GM12878 (cell line): ENCODE results near the gene GTF2A1. TPM values are rescaled to one million over a fixed set of nuclear protein-coding genes. Genes with fewer than 3 reads are reported as not detected.

Experiments
- ATF7 ChIP-seq: fragments of 450-650 bp; IDR thresholded peaks from 2 replicates; pipeline ENCODE4 v1.6.1; 2016; ENCODE audit warnings: low read depth, mild to moderate bottlenecking
- BHLHE40 ChIP-seq, 2 experiments: fragments of 450-650 bp in 1 of 2; IDR thresholded peaks; 2 replicates each; pipeline ENCODE4 v1.6.1; 2011 to 2017; ENCODE audit warnings: low read depth in 2 of 2, borderline replicate concordance in 1 of 2, improper control_type of control experiment in 1 of 2, low read length in 1 of 2, mild to moderate bottlenecking in 1 of 2
- CREB1 ChIP-seq: IDR thresholded peaks from 2 replicates; pipeline ENCODE4 v1.6.1; 2012; ENCODE audit warnings: low read depth, mild to moderate bottlenecking, inconsistent platforms
- IKZF2 ChIP-seq, 2 experiments: fragments of 450-650 bp; IDR thresholded peaks; 2 replicates each; pipeline ENCODE4 v1.6.1; 2017; ENCODE audit warnings: mild to moderate bottlenecking in 2 of 2, moderate library complexity in 2 of 2
- JUNB ChIP-seq: IDR thresholded peaks from 2 replicates; pipeline ENCODE4 v1.6.1; 2016; ENCODE audit warnings: antibody characterized with exemption, mild to moderate bottlenecking
- KLF5 ChIP-seq: fragments of 450-650 bp; IDR thresholded peaks from 2 replicates; pipeline ENCODE4 v1.6.1; 2014; ENCODE audit warnings: mild to moderate bottlenecking; ENCODE audit not compliant: partially characterized antibody
- MEF2A ChIP-seq: IDR thresholded peaks from 2 replicates; pipeline ENCODE4 v1.6.1; 2011; ENCODE audit warnings: low read depth, mild to moderate bottlenecking, low read length, moderate library complexity; ENCODE audit not compliant: insufficient read depth
- MTA2 ChIP-seq: fragments of 450-650 bp; IDR thresholded peaks from 2 replicates; pipeline ENCODE4 v1.6.1; 2016; ENCODE audit warnings: low read depth, mild to moderate bottlenecking, moderate library complexity
- NR2C2 ChIP-seq: IDR thresholded peaks from 2 replicates; pipeline ENCODE4 v1.6.1; 2011; ENCODE audit warnings: borderline replicate concordance, low read depth; ENCODE audit not compliant: control insufficient read depth, insufficient read length
- NRF1 ChIP-seq: conservative IDR thresholded peaks from 2 replicates; pipeline ENCODE4 v1.6.1; 2011; ENCODE audit warnings: mild to moderate bottlenecking, low read depth, low read length, improper control_type of control experiment
- POLR2AphosphoS5 ChIP-seq: IDR thresholded peaks from 2 replicates; pipeline ENCODE4 v1.6.1; 2011; ENCODE audit warnings: mild to moderate bottlenecking, low read length, inconsistent platforms
- RAD21 ChIP-seq: IDR thresholded peaks from 2 replicates; pipeline ENCODE4 v1.6.1; 2011; ENCODE audit warnings: mild to moderate bottlenecking, low read depth, low read length, moderate library complexity; ENCODE audit not compliant: insufficient read depth
- RB1 ChIP-seq: fragments of 450-650 bp; formaldehyde crosslinking; IDR thresholded peaks from 2 replicates; pipeline ENCODE4 v1.6.1; 2017; ENCODE audit warnings: mild to moderate bottlenecking, borderline replicate concordance
- RFX5 ChIP-seq: IDR thresholded peaks from 2 replicates; pipeline ENCODE4 v1.6.1; 2011; ENCODE audit warnings: low read depth, low read length, improper control_type of control experiment
- RUNX3 ChIP-seq: IDR thresholded peaks from 2 replicates; pipeline ENCODE4 v1.6.1; 2012; ENCODE audit warnings: low read length, inconsistent platforms
- SMARCA5 ChIP-seq: fragments of 450-650 bp; IDR thresholded peaks from 2 replicates; pipeline ENCODE4 v1.6.1; 2017; ENCODE audit warnings: mild to moderate bottlenecking
- SMC3 ChIP-seq: IDR thresholded peaks from 2 replicates; pipeline ENCODE4 v1.6.1; 2011; ENCODE audit warnings: low read length, improper control_type of control experiment, borderline replicate concordance
- TCF12 ChIP-seq: IDR thresholded peaks from 2 replicates; pipeline ENCODE4 v1.6.1; 2011; ENCODE audit warnings: low read depth, mild to moderate bottlenecking, low read length
- polyA plus RNA-seq, 11 experiments: library from polyadenylated mRNA; depleted of rRNA in 4 of 11; unstranded in 6 of 11; stranded (reverse) in 5 of 11; fragments of >200 nt; fragmentation: Nextera tagmentation in 4 of 11; fragmentation: Illumina TruSeq in 1 of 11; extraction: Ambion mirVana in 4 of 11; extraction: Trizol in 1 of 11; gene quantifications; 1 replicate in 1 of 11; 2 replicates in 10 of 11; pipeline versions ENCODE4 v1.2.1 to v1.2.3, GENCODE V29; 2011 to 2016; ENCODE audit warnings: inconsistent platforms in 2 of 11, missing spikeins in 2 of 11, low read depth in 1 of 11
- total RNA-seq, 4 experiments: library from RNA; depleted of rRNA in 3 of 4; stranded (reverse); fragments of >200 nt in 3 of 4; fragmentation: Illumina TruSeq in 1 of 4; extraction: Trizol in 1 of 4; gene quantifications; 2 replicates each; pipeline versions ENCODE4 v1.2.1 to v1.2.3, GENCODE V29; 2013 to 2021
- TF ChIP-seq, protein P1 (sequence below): fragments of 450-650 bp; conservative IDR thresholded peaks from 2 replicates; pipeline ENCODE4 v1.6.1; 2017; ENCODE audit warnings: mild to moderate bottlenecking, moderate library complexity
- TF ChIP-seq, protein P2 (sequence below): IDR thresholded peaks from 2 replicates; pipeline ENCODE4 v1.6.1; 2012; ENCODE audit warnings: low read depth, low read length, improper control_type of control experiment
- TF ChIP-seq, protein P3 (sequence below): fragments of 450-650 bp; IDR thresholded peaks from 2 replicates; pipeline ENCODE4 v1.6.1; 2017; ENCODE audit warnings: mild to moderate bottlenecking, low read depth, inconsistent platforms; ENCODE audit not compliant: poor library complexity, severe bottlenecking
- TF ChIP-seq, protein P4 (sequence below): fragments of 450-650 bp; IDR thresholded peaks from 2 replicates; pipeline ENCODE4 v1.6.1; 2017; ENCODE audit warnings: low read depth, mild to moderate bottlenecking, moderate library complexity

GTF2A1 gene
- total and polyA plus RNA-seq, 10 of the 15 experiments (the other 5 are each of a cell fraction or from before 2014, with no cell fraction given), result 2.5 to 28.7 (median 14.9) TPM

DNA sequence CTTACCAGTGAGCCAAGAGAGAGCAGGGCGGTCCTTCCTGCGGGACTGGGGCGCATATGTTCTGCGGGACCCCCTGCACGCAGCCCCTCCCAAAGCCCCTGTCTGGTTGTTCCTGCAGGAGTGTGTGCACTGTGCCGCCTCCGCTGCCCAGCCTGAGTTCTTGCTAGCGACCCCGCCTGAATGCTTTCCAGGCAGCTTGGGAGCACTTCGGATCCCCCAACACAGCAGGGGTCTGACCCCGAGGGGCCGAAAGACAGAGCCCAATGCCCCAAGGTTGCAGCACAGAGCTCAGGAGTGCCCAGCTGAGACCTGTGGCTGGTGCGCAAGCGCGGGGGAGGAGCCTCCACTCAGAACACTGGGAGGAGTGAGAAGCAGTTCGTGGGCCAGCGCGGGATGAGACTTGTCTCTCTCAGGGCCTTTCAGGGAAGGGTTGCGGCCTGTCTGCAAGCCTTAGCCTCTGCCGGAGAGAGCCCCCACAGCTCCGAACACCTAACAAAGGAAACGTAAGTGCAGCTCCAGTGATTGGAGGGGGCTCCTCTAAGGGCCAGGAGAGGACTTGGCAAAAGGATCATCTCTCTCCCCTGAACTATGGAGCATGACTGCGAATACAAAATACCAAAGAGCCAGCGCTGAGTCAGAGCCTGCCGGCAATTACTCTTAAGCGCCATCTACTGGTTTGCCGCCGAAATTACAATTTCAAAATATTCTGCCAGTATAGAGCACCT lies 50.5 kb downstream of the GTF2A1 start (continued):
- TF ChIP-seq, protein P1, sequence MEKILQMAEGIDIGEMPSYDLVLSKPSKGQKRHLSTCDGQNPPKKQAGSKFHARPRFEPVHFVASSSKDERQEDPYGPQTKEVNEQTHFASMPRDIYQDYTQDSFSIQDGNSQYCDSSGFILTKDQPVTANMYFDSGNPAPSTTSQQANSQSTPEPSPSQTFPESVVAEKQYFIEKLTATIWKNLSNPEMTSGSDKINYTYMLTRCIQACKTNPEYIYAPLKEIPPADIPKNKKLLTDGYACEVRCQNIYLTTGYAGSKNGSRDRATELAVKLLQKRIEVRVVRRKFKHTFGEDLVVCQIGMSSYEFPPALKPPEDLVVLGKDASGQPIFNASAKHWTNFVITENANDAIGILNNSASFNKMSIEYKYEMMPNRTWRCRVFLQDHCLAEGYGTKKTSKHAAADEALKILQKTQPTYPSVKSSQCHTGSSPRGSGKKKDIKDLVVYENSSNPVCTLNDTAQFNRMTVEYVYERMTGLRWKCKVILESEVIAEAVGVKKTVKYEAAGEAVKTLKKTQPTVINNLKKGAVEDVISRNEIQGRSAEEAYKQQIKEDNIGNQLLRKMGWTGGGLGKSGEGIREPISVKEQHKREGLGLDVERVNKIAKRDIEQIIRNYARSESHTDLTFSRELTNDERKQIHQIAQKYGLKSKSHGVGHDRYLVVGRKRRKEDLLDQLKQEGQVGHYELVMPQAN, result peak; percentile 56
- TF ChIP-seq RAD21 (peak; percentile 75), RB1 (0 out of 2 replicates have a peak, but pooled peaks have one; percentile 89), ATF7 (peak; percentile 67), SMC3 (peak; percentile 34; the same call in 1 of the 2 replicates), MEF2A (0 out of 2 replicates have a peak, but pooled peaks have one; percentile 29), RUNX3 (0 out of 2 replicates have a peak, but pooled peaks have one; percentile 37), JUNB (peak; percentile 54), TCF12 (peak; percentile 13; the same call in 1 of the 2 replicates), KLF5 (peak; percentile 75), MTA2 (0 out of 2 replicates have a peak, but pooled peaks have one; percentile 41), SMARCA5 (peak; percentile 67; the same call in 1 of the 2 replicates), BHLHE40 (IDR thresholded peaks at IDR 0.05; ENCODE audit: borderline replicate concordance in 1 of 2, low read depth in 2 of 2, low read length in 1 of 2) (no peak), RFX5 (no peak; the same call in 1 of the 2 replicates), CREB1 (no peak), POLR2AphosphoS5 (peak; percentile 84), NRF1 (peak; percentile 85), IKZF2 (IDR thresholded peaks at IDR 0.05) (peak; percentile 64 to 71; a peak in 1 of 4 replicates), NR2C2 (no peak)
- TF ChIP-seq, protein P2, sequence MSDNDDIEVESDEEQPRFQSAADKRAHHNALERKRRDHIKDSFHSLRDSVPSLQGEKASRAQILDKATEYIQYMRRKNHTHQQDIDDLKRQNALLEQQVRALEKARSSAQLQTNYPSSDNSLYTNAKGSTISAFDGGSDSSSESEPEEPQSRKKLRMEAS, result no peak
- TF ChIP-seq, protein P3, sequence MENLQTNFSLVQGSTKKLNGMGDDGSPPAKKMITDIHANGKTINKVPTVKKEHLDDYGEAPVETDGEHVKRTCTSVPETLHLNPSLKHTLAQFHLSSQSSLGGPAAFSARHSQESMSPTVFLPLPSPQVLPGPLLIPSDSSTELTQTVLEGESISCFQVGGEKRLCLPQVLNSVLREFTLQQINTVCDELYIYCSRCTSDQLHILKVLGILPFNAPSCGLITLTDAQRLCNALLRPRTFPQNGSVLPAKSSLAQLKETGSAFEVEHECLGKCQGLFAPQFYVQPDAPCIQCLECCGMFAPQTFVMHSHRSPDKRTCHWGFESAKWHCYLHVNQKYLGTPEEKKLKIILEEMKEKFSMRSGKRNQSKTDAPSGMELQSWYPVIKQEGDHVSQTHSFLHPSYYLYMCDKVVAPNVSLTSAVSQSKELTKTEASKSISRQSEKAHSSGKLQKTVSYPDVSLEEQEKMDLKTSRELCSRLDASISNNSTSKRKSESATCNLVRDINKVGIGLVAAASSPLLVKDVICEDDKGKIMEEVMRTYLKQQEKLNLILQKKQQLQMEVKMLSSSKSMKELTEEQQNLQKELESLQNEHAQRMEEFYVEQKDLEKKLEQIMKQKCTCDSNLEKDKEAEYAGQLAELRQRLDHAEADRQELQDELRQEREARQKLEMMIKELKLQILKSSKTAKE, result peak; percentile 48
- TF ChIP-seq, protein P4, sequence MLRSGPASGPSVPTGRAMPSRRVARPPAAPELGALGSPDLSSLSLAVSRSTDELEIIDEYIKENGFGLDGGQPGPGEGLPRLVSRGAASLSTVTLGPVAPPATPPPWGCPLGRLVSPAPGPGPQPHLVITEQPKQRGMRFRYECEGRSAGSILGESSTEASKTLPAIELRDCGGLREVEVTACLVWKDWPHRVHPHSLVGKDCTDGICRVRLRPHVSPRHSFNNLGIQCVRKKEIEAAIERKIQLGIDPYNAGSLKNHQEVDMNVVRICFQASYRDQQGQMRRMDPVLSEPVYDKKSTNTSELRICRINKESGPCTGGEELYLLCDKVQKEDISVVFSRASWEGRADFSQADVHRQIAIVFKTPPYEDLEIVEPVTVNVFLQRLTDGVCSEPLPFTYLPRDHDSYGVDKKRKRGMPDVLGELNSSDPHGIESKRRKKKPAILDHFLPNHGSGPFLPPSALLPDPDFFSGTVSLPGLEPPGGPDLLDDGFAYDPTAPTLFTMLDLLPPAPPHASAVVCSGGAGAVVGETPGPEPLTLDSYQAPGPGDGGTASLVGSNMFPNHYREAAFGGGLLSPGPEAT, result peak; percentile 51
